IMR-90 (cell line): ENCODE data around the gene OMG. TPM values are rescaled to one million over a fixed set of nuclear protein-coding genes. Genes with fewer than 3 reads are reported as not detected.

ENCODE experiments used
- ATAC-seq: fragments of 200-7000 bp; cut with Tn5 transposase; 2 replicates; pipeline ENCODE4 v1.9.1; 2020; ENCODE audit warnings: low read depth, mild to moderate bottlenecking, moderate library complexity
- BruUV-seq: library from RNA; stranded (reverse); fragments of 400-500 nt; replicated peaks from 2 replicates; lab custom pipeline; 2021; lab: Mats Ljungman, UMichigan
- CTCF ChIA-PET: fragments of 300-600 bp; formaldehyde crosslinking; extraction: SDS; loops from one replicate; lab custom pipeline; 2021; ENCODE audit warnings: antibody characterized with exemption; lab: Yijun Ruan, JAX
- POLR2A ChIA-PET: fragments of 300-600 bp; sonication (Branson Sonifier 250); formaldehyde crosslinking; loops from one replicate; lab custom pipeline; 2022; ENCODE audit warnings: antibody characterized with exemption; ENCODE audit not compliant: unreplicated experiment; lab: Charles Lee
- DNase-seq: peaks from one replicate; pipeline ENCODE4 v3.0.0; 2013
- H2AFZ ChIP-seq: replicated peaks from 2 replicates; pipeline ENCODE3; 2013; ENCODE audit warnings: low read length, mild to moderate bottlenecking; ENCODE audit not compliant: poor library complexity
- H2AK5ac ChIP-seq: 2 replicates; pipeline ENCODE4 v1.6.1; 2013; ENCODE audit warnings: low read depth, low read length, inconsistent platforms
- H2AK9ac ChIP-seq: replicated peaks from 2 replicates; pipeline ENCODE3; 2013; ENCODE audit warnings: mild to moderate bottlenecking, low read depth, low read length, moderate library complexity; ENCODE audit not compliant: poor library complexity
- H2BK120ac ChIP-seq: 2 replicates; pipeline ENCODE4 v1.6.1; 2013; ENCODE audit warnings: low read depth, low read length, inconsistent platforms
- H2BK15ac ChIP-seq: 3 replicates; pipeline ENCODE4 v1.6.1; 2013; ENCODE audit warnings: low read depth, low read length, inconsistent platforms
- H2BK20ac ChIP-seq: 2 replicates; pipeline ENCODE4 v1.6.1; 2013; ENCODE audit warnings: low read depth, mild to moderate bottlenecking, inconsistent platforms, low read length, moderate library complexity
- H2BK5ac ChIP-seq: 2 replicates; pipeline ENCODE4 v1.6.1; 2013; ENCODE audit warnings: mild to moderate bottlenecking, low read depth, low read length, inconsistent platforms; ENCODE audit not compliant: poor library complexity, severe bottlenecking
- H3K14ac ChIP-seq: replicated peaks from 2 replicates; pipeline ENCODE4 v1.6.1; 2013; ENCODE audit warnings: low read depth, low read length, inconsistent platforms
- H3K18ac ChIP-seq: 2 replicates; pipeline ENCODE4 v1.6.1; 2013; ENCODE audit warnings: low read depth, low read length, control low read depth
- H3K23ac ChIP-seq: 2 replicates; pipeline ENCODE4 v1.6.1; 2013; ENCODE audit warnings: low read depth, low read length, inconsistent platforms
- H3K27ac ChIP-seq: 2 replicates; pipeline ENCODE4 v1.5.1; 2013; ENCODE audit warnings: mild to moderate bottlenecking, control low read depth, low read length; ENCODE audit not compliant: insufficient read depth
- H3K27me3 ChIP-seq: 2 replicates; pipeline ENCODE4 v1.6.1; 2013; ENCODE audit warnings: low read length; ENCODE audit not compliant: control insufficient read depth, insufficient read depth
- H3K36me3 ChIP-seq: 2 replicates; pipeline ENCODE4 v1.6.1; 2013; ENCODE audit warnings: low read length, mixed read lengths; ENCODE audit not compliant: control insufficient read depth, insufficient read depth
- H3K4ac ChIP-seq: 2 replicates; pipeline ENCODE4 v1.6.1; 2013; ENCODE audit warnings: low read depth, low read length, inconsistent platforms
- H3K4me1 ChIP-seq: 2 replicates; pipeline ENCODE4 v1.6.1; 2013; ENCODE audit warnings: low read length, mixed read lengths; ENCODE audit not compliant: control insufficient read depth, insufficient read depth
- H3K4me2 ChIP-seq: 2 replicates; pipeline ENCODE4 v1.6.1; 2013; ENCODE audit warnings: low read depth, mild to moderate bottlenecking, control low read depth, low read length, moderate library complexity
- H3K4me3 ChIP-seq: 2 replicates; pipeline ENCODE4 v1.5.1; 2013; ENCODE audit warnings: low read depth, mild to moderate bottlenecking, control low read depth, low read length, moderate library complexity; ENCODE audit not compliant: insufficient read depth
- H3K56ac ChIP-seq: 2 replicates; pipeline ENCODE4 v1.6.1; 2013; ENCODE audit warnings: low read length, inconsistent platforms; ENCODE audit not compliant: insufficient read depth; ENCODE audit errors: extremely low read depth
- H3K79me1 ChIP-seq, 2 experiments: 2 replicates each; pipeline ENCODE4 v1.6.1; 2013; ENCODE audit warnings: low read length in 2 of 2, inconsistent platforms in 1 of 2, low read depth in 1 of 2
- H3K9ac ChIP-seq: 2 replicates; pipeline ENCODE4 v1.6.1; 2013; ENCODE audit warnings: low read depth, low read length, control low read depth
- H3K9me1 ChIP-seq: 2 replicates; pipeline ENCODE4 v1.6.1; 2013; ENCODE audit warnings: low read length, inconsistent platforms; ENCODE audit not compliant: insufficient read depth
- H3K9me3 ChIP-seq: 2 replicates; pipeline ENCODE4 v1.6.1; 2013; ENCODE audit warnings: low read length; ENCODE audit not compliant: control insufficient read depth, insufficient read depth
- H4K20me1 ChIP-seq: 2 replicates; pipeline ENCODE4 v1.6.1; 2013; ENCODE audit warnings: low read length, inconsistent platforms; ENCODE audit not compliant: insufficient read depth
- H4K5ac ChIP-seq: 2 replicates; pipeline ENCODE4 v1.6.1; 2013; ENCODE audit warnings: mild to moderate bottlenecking, low read depth, low read length, control low read depth
- H4K8ac ChIP-seq, 2 experiments: 2 replicates each; pipeline ENCODE4 v1.6.1; 2013; ENCODE audit warnings: low read depth in 2 of 2, low read length in 2 of 2, control low read depth in 1 of 2, inconsistent platforms in 1 of 2
- H4K91ac ChIP-seq: 2 replicates; pipeline ENCODE4 v1.6.1; 2013; ENCODE audit warnings: low read depth, low read length, inconsistent platforms; ENCODE audit not compliant: insufficient read depth
- BHLHE40 ChIP-seq: fragments of 150-350 bp; IDR thresholded peaks from 2 replicates; pipeline ENCODE4 v1.6.1; 2016; ENCODE audit warnings: mild to moderate bottlenecking, low read depth, low read length
- CEBPB ChIP-seq: IDR thresholded peaks from 2 replicates; pipeline ENCODE4 v1.6.1; 2012; ENCODE audit warnings: low read depth, low read length, improper control_type of control experiment
- CHD1 ChIP-seq: IDR thresholded peaks from 2 replicates; pipeline ENCODE4 v1.6.1; 2012; ENCODE audit warnings: low read depth, low read length, improper control_type of control experiment
- CTCF ChIP-seq: conservative IDR thresholded peaks from 2 replicates; pipeline ENCODE4 v1.5.1; 2012; ENCODE audit warnings: mild to moderate bottlenecking, low read depth, low read length, improper control_type of control experiment
- ELK1 ChIP-seq: fragments of 150-350 bp; IDR thresholded peaks from 2 replicates; pipeline ENCODE4 v1.6.1; 2016; ENCODE audit warnings: low read depth, mild to moderate bottlenecking, low read length, moderate library complexity, borderline replicate concordance
- MAZ ChIP-seq: IDR thresholded peaks from 2 replicates; pipeline ENCODE4 v1.6.1; 2012; ENCODE audit warnings: low read depth, mild to moderate bottlenecking, low read length, improper control_type of control experiment, moderate library complexity, borderline replicate concordance
- NFE2L2 ChIP-seq: fragments of 150-350 bp; IDR thresholded peaks from 2 replicates; pipeline ENCODE4 v1.6.1; 2016; ENCODE audit warnings: low read depth, mild to moderate bottlenecking, low read length
- POLR2A ChIP-seq: IDR thresholded peaks from 2 replicates; pipeline ENCODE4 v1.6.1; 2012; ENCODE audit warnings: mild to moderate bottlenecking, low read depth, low read length
- RAD21 ChIP-seq: IDR thresholded peaks from 2 replicates; pipeline ENCODE4 v1.6.1; 2012; ENCODE audit warnings: low read length, improper control_type of control experiment
- RCOR1 ChIP-seq: IDR thresholded peaks from 2 replicates; pipeline ENCODE4 v1.6.1; 2012; ENCODE audit warnings: mild to moderate bottlenecking, low read length, improper control_type of control experiment; ENCODE audit not compliant: insufficient replicate concordance
- RFX5 ChIP-seq: IDR thresholded peaks from 2 replicates; pipeline ENCODE4 v1.8.0; 2012; ENCODE audit warnings: low read depth, mild to moderate bottlenecking, low read length, moderate library complexity
- SMC3 ChIP-seq: fragments of 150-350 bp; IDR thresholded peaks from 2 replicates; pipeline ENCODE4 v1.6.1; 2016; ENCODE audit warnings: low read depth, mild to moderate bottlenecking, antibody characterized with exemption, low read length, moderate library complexity
- WGBS, 2 experiments: methylation state at CpG; one replicate each; pipeline versions ENCODE4 v1.1.5 to v1.1.7; 2013; ENCODE audit warnings: missing lambda C conversion rate in 2 of 2; ENCODE audit not compliant: insufficient read length in 1 of 2; ENCODE audit errors: extremely low coverage in 2 of 2; 5-methylcytosine and 5-hydroxymethylcytosine counted together
- dilution Hi-C: fragments of 300-500 bp; cut with HindIII; formaldehyde crosslinking; loops from one replicate; pipeline ENCODE4 v1.14.3; 2018; ENCODE audit warnings: low sequenced_read_pairs; ENCODE audit not compliant: unreplicated experiment
- in situ Hi-C: fragments of 300-500 bp; cut with MboI; formaldehyde crosslinking; loops from 3 replicates; pipeline ENCODE4 v1.14.3; 2019; ENCODE audit warnings: low sequenced_read_pairs, inconsistent platforms, mixed read lengths
- intact Hi-C: fragments of 100-400 bp; cut with micrococcal nuclease; formaldehyde crosslinking; loops from 2 replicates; pipeline ENCODE4 v1.10.0; 2022
- polyA plus RNA-seq, 3 experiments: library from polyadenylated mRNA; depleted of rRNA; stranded (reverse); fragments of >200 nt; gene quantifications; 2 replicates each; pipeline ENCODE4 v1.2.3, GENCODE V29; 2012; ENCODE audit warnings: low replicate concordance in 1 of 3
- total RNA-seq: library from RNA; depleted of rRNA; stranded (reverse); fragments of >200 nt; gene quantifications from 2 replicates; pipeline ENCODE4 v1.2.3, GENCODE V29; 2012
- TF ChIP-seq, protein P1 (sequence below): fragments of 150-350 bp; IDR thresholded peaks from 2 replicates; pipeline ENCODE4 v1.6.1; 2017; ENCODE audit warnings: mild to moderate bottlenecking, antibody characterized with exemption, low read length, low read depth

Gene OMG
- total and polyA plus RNA-seq, 2 of the 4 experiments (the other 2 are of a cell fraction): 0.18 TPM; not detected in 1

- Histone ChIP-seq H3K18ac (peak overlapping the region; percentile 80; the same call in 1 of the 2 replicates), H3K9me3 (no peaks in the 10 kb centered on the region), H2BK5ac (peak overlapping the region; percentile 98), H3K27ac (peak overlapping the region; percentile 46), H3K56ac (peak overlapping the region; percentile 38; the same call in 1 of the 2 replicates), H3K4me1 (peaks cover 13% of the 10 kb centered on the region; the same call in 1 of the 2 replicates), H3K4ac (peak overlapping the region; percentile 78; the same call in 1 of the 2 replicates), H2AK9ac (no peak overlapping the region), H2BK15ac (peak overlapping the region; percentile 80; the same call in 1 of the 3 replicates), H3K14ac (peak overlapping the region; percentile 89), H4K5ac (peak overlapping the region; percentile 82; the same call in 1 of the 2 replicates), H2AK5ac (no peak overlapping the region), H3K4me3 (no peak overlapping the region), H3K9me1 (peaks cover 2% of the 10 kb centered on the region), H3K27me3 (no peaks in the 10 kb centered on the region), H3K9ac (no peak overlapping the region), H4K91ac (peak overlapping the region; percentile 6; the same call in 1 of the 2 replicates), H3K79me1 (peaks cover 10 to 24% of the 10 kb centered on the region in 2 experiments), H4K8ac (peak overlapping the region in 1 of 2 experiments; percentile 84; a peak in 2 of 4 replicates), H3K36me3 (peaks cover 9% of the 10 kb centered on the region), H3K4me2 (peak overlapping the region; percentile 49; the same call in 1 of the 2 replicates), H2BK120ac (peak overlapping the region; percentile 88), H4K20me1 (0 out of 2 replicates have a peak, but pooled peaks cover 6% of the 10 kb centered on the region), H2BK20ac (peak overlapping the region; percentile 87), H3K23ac (peak overlapping the region; percentile 79; the same call in 1 of the 2 replicates), H2AFZ (no peak overlapping the region)
- dilution Hi-C loops (no loop called here), in situ Hi-C loops (no loop called here), intact Hi-C loops (no loop called here)
- ChIA-PET POLR2A (no interaction called here), CTCF (interaction anchor here (0.8 to 1.7 kb wide), 3 partner anchors 17 to 123 kb away, joined by 3 read pairs; no protein-coding TSS in a partner anchor)
- no CpG with 5 or more reads among the region's 5 CpGs for WGBS, 2 experiments
- DNase-seq (peak; percentile 78), ATAC-seq (peak; percentile 81)
- no TSS peak for BruUV-seq
- TF ChIP-seq CEBPB (peak; percentile 46; the same call in 1 of the 2 replicates), MAZ (no peak), NFE2L2 (no peak), CHD1 (no peak), POLR2A (no peak), CTCF (no peak), RCOR1 (no peak), ELK1 (no peak), RFX5 (no peak), RAD21 (no peak), BHLHE40 (no peak), SMC3 (no peak)
- TF ChIP-seq, protein P1, sequence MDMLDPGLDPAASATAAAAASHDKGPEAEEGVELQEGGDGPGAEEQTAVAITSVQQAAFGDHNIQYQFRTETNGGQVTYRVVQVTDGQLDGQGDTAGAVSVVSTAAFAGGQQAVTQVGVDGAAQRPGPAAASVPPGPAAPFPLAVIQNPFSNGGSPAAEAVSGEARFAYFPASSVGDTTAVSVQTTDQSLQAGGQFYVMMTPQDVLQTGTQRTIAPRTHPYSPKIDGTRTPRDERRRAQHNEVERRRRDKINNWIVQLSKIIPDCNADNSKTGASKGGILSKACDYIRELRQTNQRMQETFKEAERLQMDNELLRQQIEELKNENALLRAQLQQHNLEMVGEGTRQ: no peak
Observed at GRCh38 chr17:31248986-31249834, 47.8 kb downstream of the OMG start.
